Adipose tissue (tissue), 3 donors: Measurements from ENCODE around the gene CLSTN2. TPM values are rescaled to one million over a fixed set of nuclear protein-coding genes. Genes with fewer than 3 reads are reported as not detected.

Experiments
- H3K27ac ChIP-seq: one replicate; pipeline ENCODE4 v1.5.1; 2013; ENCODE audit warnings: low read depth, low read length
- WGBS, 3 donors: extraction: QIAGEN DNeasy Blood & Tissue Kit; methylation state at CpG; one replicate each; pipeline ENCODE4 v1.1.7; 2013; 5-methylcytosine and 5-hydroxymethylcytosine counted together
- polyA plus RNA-seq, 3 donors: library from polyadenylated mRNA; stranded (reverse); fragments of 200-250 nt; gene quantifications; one replicate each; pipeline ENCODE4 v1.2.3, GENCODE V29; 2013
- donor health status: healthy with polysubstance abuse.
- donor health status: Bipolar disorder and iron deficiency.
- donor health status: healthy.

CLSTN2 gene
- polyA plus RNA-seq, 3 donors: 1.3 to 11.8 (median 5.6) TPM

- WGBS, 3 donors: 6 to 13% (median 9%) methylated on average over 8 of the region's 8 CpGs
Measured at GRCh38 chr3:139937674-139938279, 2.8 kb downstream of the CLSTN2 start.

GRCh38 chr3:139939681-139940190, 4.8 kb downstream of the CLSTN2 start:
- WGBS, 3 donors: 76 to 86% (median 86%) methylated on average over 2 of the region's 2 CpGs
- H3K27ac ChIP-seq: no peak overlapping the region

More at GRCh38 chr3:139937674-139938279, 2.8 kb downstream of the CLSTN2 start:
- H3K27ac ChIP-seq: no peak overlapping the region

GRCh38 chr3:139940622-139941021, 5.6 kb downstream of the CLSTN2 start:
- 47 to 69% (median 47%) methylated on average over 1 of the region's 1 CpG for WGBS, 3 donors
- H3K27ac ChIP-seq: no peak overlapping the region

- 54 to 83% (median 78%) methylated on average over 4 of the region's 4 CpGs for WGBS, 3 donors
- no peak overlapping the region for H3K27ac ChIP-seq
Measured at GRCh38 chr3:139941580-139941979, 6.6 kb downstream of the CLSTN2 start.

GRCh38 chr3:139944256-139944910, 9.4 kb downstream of the CLSTN2 start:
- no peak overlapping the region for H3K27ac ChIP-seq
- 74 to 87% (median 79%) methylated on average over 7 of the region's 7 CpGs for WGBS, 3 donors

DNA sequence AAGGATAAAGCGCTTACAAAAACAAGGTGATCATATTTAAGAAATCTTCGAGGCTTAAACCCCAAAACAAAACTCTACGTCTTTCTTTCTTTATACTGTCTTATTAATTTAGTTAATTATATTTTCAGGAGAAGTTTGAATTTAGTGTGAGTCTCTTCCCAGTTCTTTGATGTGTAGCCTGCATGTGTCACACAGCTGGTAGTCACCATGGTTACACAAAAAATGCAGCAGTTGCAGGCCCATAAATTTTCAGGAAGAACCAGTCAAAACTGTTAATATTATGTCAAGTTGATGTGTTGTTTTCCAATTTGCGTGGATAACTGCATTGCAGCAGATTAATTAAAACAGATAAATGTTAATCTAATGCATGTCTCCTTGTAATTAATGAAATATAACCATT, 10.4 kb downstream of the CLSTN2 start:
- H3K27ac ChIP-seq: no peak overlapping the region
- 82 to 91% (median 89%) methylated on average over 4 of the region's 4 CpGs for WGBS, 3 donors

GRCh38 chr3:139945942-139946341, 11.0 kb downstream of the CLSTN2 start:
- H3K27ac ChIP-seq: no peak overlapping the region

DNA sequence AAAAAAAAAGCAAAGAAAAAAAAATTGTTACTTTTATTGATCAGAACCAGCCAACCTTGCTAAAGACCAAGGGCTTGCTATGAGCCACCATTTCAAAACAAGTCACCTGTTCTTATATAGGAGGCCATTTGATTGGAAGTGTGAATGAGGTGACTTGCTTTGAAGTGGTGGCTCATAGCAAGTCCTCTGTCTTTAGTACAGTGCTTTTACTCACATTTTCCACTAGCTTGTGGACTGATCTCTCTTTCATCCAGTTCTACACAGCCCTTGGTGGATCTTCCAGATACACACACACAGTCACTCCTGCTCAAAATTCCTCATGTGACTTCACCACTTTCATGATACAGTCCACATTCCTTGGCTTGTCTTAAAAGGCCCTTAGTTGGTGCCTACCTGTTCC, 13.5 kb downstream of the CLSTN2 start:
- H3K27ac ChIP-seq: no peak overlapping the region

DNA sequence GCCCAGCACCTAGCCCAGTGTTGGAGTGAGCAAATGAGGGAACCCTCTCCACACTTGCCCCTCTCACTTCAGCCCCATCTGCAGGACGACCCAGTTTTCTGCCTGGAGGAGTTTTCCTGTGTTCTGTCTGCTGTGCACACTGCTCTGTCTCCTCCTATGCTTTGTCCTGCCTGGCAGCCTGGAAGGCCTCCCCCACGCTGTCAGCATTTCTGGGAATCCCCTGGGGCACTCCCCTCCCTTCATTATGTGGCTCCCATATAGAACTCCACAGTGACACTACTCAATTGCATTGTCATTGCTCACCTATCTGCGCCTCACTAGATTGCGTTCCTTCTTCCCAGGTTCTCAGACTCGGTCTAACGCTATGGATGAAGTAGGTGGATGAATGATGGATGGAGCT, 13.9 kb downstream of the CLSTN2 start:
- H3K27ac ChIP-seq: no peak overlapping the region
- WGBS, 3 donors: 81 to 85% (median 83%) methylated on average over 5 to 6 of the region's 6 CpGs

DNA sequence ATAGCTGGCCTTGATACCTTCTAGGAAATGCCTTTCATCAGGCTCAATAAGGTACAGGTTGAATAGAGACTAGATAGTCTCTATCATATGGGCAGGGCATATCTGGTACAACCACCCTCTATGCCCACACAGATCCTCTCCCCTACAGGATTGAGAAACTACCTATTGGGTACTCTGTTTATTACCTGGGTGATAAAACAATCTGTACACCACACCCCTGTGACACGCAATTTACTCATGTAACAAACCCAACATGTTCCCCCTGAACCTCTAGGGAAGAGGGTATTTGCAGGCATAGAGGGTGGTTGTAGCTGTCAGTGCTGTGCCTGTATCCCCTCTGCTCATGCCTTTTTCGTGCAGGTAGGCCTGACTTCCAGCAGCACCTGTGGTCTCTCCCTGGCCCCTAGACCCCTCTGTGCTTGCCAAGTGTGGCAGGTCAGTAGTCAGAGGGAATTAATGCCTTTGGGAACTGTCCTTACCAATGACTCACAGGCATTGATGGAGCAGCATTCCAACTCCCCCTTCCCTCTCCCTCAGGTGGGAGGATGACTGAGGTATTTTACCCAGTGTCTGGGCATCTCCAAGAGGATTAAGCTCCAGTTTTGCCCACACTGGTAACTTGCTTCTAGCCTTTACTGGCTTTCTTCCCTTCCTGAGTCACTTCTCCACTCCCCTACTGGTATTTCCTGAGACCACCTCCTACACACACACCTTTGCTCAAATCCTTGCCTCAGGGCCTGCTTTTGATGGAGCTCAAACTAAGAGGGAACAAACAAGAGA, 18.3 kb downstream of the CLSTN2 start:
- H3K27ac ChIP-seq: no peak overlapping the region
- 57 to 82% (median 76%) methylated on average over 2 of the region's 2 CpGs for WGBS, 3 donors

GRCh38 chr3:139954146-139954860, 19.3 kb downstream of the CLSTN2 start:
- WGBS, 3 donors: 87 to 92% (median 90%) methylated on average over 3 of the region's 3 CpGs

GRCh38 chr3:139957844-139958243, 22.9 kb downstream of the CLSTN2 start:
- H3K27ac ChIP-seq: no peak overlapping the region
- WGBS, 3 donors: 27 to 74% (median 72%) methylated on average over 4 of the region's 4 CpGs

More at GRCh38 chr3:139954146-139954860, 19.3 kb downstream of the CLSTN2 start:
- H3K27ac ChIP-seq: no peak overlapping the region

- no peak overlapping the region for H3K27ac ChIP-seq
- 76 to 83% (median 79%) methylated on average over 1 of the region's 1 CpG for WGBS, 3 donors
Measured at GRCh38 chr3:139969386-139969785, 34.4 kb downstream of the CLSTN2 start.

GRCh38 chr3:139970526-139970925, 35.5 kb downstream of the CLSTN2 start:
- 78 to 90% (median 84%) methylated on average over 5 of the region's 5 CpGs for WGBS, 3 donors

GRCh38 chr3:139974809-139975425, 39.9 kb downstream of the CLSTN2 start:
- H3K27ac ChIP-seq: no peak overlapping the region
- WGBS, 3 donors: 77 to 93% (median 85%) methylated on average over 2 of the region's 2 CpGs

More at GRCh38 chr3:139970526-139970925, 35.5 kb downstream of the CLSTN2 start:
- no peak overlapping the region for H3K27ac ChIP-seq

- 69 to 81% (median 76%) methylated on average over 5 of the region's 5 CpGs for WGBS, 3 donors
- H3K27ac ChIP-seq: no peak overlapping the region
Measured at GRCh38 chr3:139975594-139976365, 40.8 kb downstream of the CLSTN2 start.

- 88 to 89% (median 89%) methylated on average over 4 of the region's 4 CpGs for WGBS, 3 donors
- no peak overlapping the region for H3K27ac ChIP-seq
Measured at GRCh38 chr3:139978966-139979365, 44.0 kb downstream of the CLSTN2 start.

GRCh38 chr3:139979991-139980390, 45.0 kb downstream of the CLSTN2 start:
- 91 to 94% (median 94%) methylated on average over 1 of the region's 1 CpG for WGBS, 3 donors
- H3K27ac ChIP-seq: no peak overlapping the region
